ENCODE data around the gene UQCRHL. TPM values are rescaled to one million over a fixed set of nuclear protein-coding genes. Genes with fewer than 3 reads are reported as not detected.
A peak's percentile ranks its signal among the peaks of the same experiment; 100 is the strongest.

Gene UQCRHL
- total and polyA plus RNA-seq, 2 of the 4 experiments (the other 2 are of a cell fraction) = 1.4 to 2.4 TPM

GRCh38 chr1:15852036-15852827, 44.8 kb upstream of the UQCRHL start:
- no peak overlapping the region for H3K4me2 ChIP-seq (ENCODE audit: low read depth, low read length)
- no peak overlapping the region for H4K5ac ChIP-seq (ENCODE audit: low read depth, low read length)
- H4K20me1 ChIP-seq (ENCODE audit: insufficient read depth, low read length) = peaks cover 27% of the 10 kb centered on the region
- H3K79me1 ChIP-seq (ENCODE audit: low read depth in 1 of 2, low read length in 2 of 2) = peaks cover 2 to 36% of the 10 kb centered on the region in 2 experiments
- H3K9me3 ChIP-seq (ENCODE audit: control insufficient read depth, insufficient read depth, low read length) = no peaks in the 10 kb centered on the region
- no peak overlapping the region for H2AK9ac ChIP-seq (replicated peaks; ENCODE audit: low read depth, low read length, poor library complexity)
- H3K9me1 ChIP-seq (ENCODE audit: insufficient read depth, low read length) = 0 out of 2 replicates have a peak, but pooled peaks cover 7% of the 10 kb centered on the region
- no peak overlapping the region for H2AK5ac ChIP-seq (ENCODE audit: low read depth, low read length)
- H2AFZ ChIP-seq (replicated peaks; ENCODE audit: low read length, poor library complexity) = no peak overlapping the region
- H3K27me3 ChIP-seq (ENCODE audit: control insufficient read depth, insufficient read depth, low read length) = no peaks in the 10 kb centered on the region
- no peak overlapping the region for H3K4ac ChIP-seq (ENCODE audit: low read depth, low read length)
- no peak overlapping the region for H3K4me3 ChIP-seq (ENCODE audit: insufficient read depth, low read depth, low read length)
- intact Hi-C loops (cut with micrococcal nuclease) = loop anchor here (5.0 kb wide), 2 partner anchors 50 to 65 kb away; no protein-coding TSS in a partner anchor
- WGBS, 2 experiments (ENCODE audit: extremely low coverage in 2 of 2, insufficient read length in 1 of 2) = no CpG with 5 or more reads among the region's 6 CpGs
- no peak overlapping the region for H3K27ac ChIP-seq (ENCODE audit: insufficient read depth, low read length)
- no peak overlapping the region for H3K56ac ChIP-seq (ENCODE audit: extremely low read depth, insufficient read depth, low read length)
- no peak overlapping the region for H3K14ac ChIP-seq (replicated peaks; ENCODE audit: low read depth, low read length)
- no peak overlapping the region for H2BK5ac ChIP-seq (ENCODE audit: low read depth, low read length, poor library complexity, severe bottlenecking)
- no peak overlapping the region for H4K91ac ChIP-seq (ENCODE audit: insufficient read depth, low read depth, low read length)
- H2BK15ac ChIP-seq (ENCODE audit: low read depth, low read length) = no peak overlapping the region
- TF ChIP-seq RFX5 (IDR thresholded peaks at IDR 0.05; ENCODE audit: low read depth, low read length) (no peak), SMC3 (IDR thresholded peaks at IDR 0.05; ENCODE audit: low read depth, low read length) (no peak), MAZ (IDR thresholded peaks at IDR 0.05; ENCODE audit: borderline replicate concordance, low read depth, low read length) (no peak), CHD1 (IDR thresholded peaks at IDR 0.05; ENCODE audit: low read depth, low read length) (no peak)
- CTCF ChIA-PET = interaction anchor here (0.6 kb wide), 1 partner anchor 49 kb away, joined by 3 read pairs; no protein-coding TSS in a partner anchor
- POLR2A ChIA-PET (ENCODE audit: unreplicated experiment) = no interaction called here
- BruUV-seq (replicated peaks) = no TSS peak
- no peak overlapping the region for H3K9ac ChIP-seq (ENCODE audit: low read depth, low read length)
- H3K23ac ChIP-seq (ENCODE audit: low read depth, low read length) = peak overlapping the region; percentile 77
- no peak overlapping the region for H3K18ac ChIP-seq (ENCODE audit: low read depth, low read length)
- dilution Hi-C loops (cut with HindIII; ENCODE audit: low sequenced_read_pairs, unreplicated experiment) = no loop called here
- no peaks in the 10 kb centered on the region for H3K4me1 ChIP-seq (ENCODE audit: control insufficient read depth, insufficient read depth, low read length)
- in situ Hi-C loops (cut with MboI; ENCODE audit: low sequenced_read_pairs) = no loop called here
- no peak for ATAC-seq (ENCODE audit: low read depth)
- no peaks in the 10 kb centered on the region for H3K36me3 ChIP-seq (ENCODE audit: control insufficient read depth, insufficient read depth, low read length)
- H2BK20ac ChIP-seq (ENCODE audit: low read depth, low read length) = no peak overlapping the region
- peak; percentile 44 for DNase-seq
- H2BK120ac ChIP-seq (ENCODE audit: low read depth, low read length) = no peak overlapping the region
- H4K8ac ChIP-seq (ENCODE audit: low read depth in 2 of 2, low read length in 2 of 2) = no peak overlapping the region

Data from IMR-90 (cell line).